Trophoblast cell (in vitro differentiated cells and primary cell): ENCODE data around the gene PRSS8.

Experiments used
- DNase-seq, 2 donors: peaks; one replicate each; pipeline ENCODE4 v3.0.0-alpha.2; 2016
- H2AFZ ChIP-seq: 2 replicates; pipeline ENCODE4 v1.6.1; 2013; ENCODE audit warnings: low read length, moderate library complexity, mild to moderate bottlenecking; ENCODE audit not compliant: insufficient read depth, poor library complexity
- H2AK5ac ChIP-seq: 2 replicates; pipeline ENCODE4 v1.6.1; 2013; ENCODE audit warnings: mild to moderate bottlenecking, low read length
- H2BK120ac ChIP-seq: 2 replicates; pipeline ENCODE4 v1.6.1; 2013; ENCODE audit warnings: low read length, mild to moderate bottlenecking, moderate library complexity; ENCODE audit not compliant: insufficient read depth, poor library complexity
- H2BK12ac ChIP-seq: 2 replicates; pipeline ENCODE4 v1.6.1; 2013; ENCODE audit warnings: mild to moderate bottlenecking, low read length, moderate library complexity
- H2BK5ac ChIP-seq: 2 replicates; pipeline ENCODE4 v1.6.1; 2013; ENCODE audit warnings: low read length, low read depth, moderate library complexity, mild to moderate bottlenecking; ENCODE audit not compliant: poor library complexity
- H3K14ac ChIP-seq: 2 replicates; pipeline ENCODE4 v1.6.1; 2013; ENCODE audit warnings: mild to moderate bottlenecking, low read length
- H3K18ac ChIP-seq: 2 replicates; pipeline ENCODE4 v1.6.1; 2013; ENCODE audit warnings: mild to moderate bottlenecking, low read length
- H3K23ac ChIP-seq: 2 replicates; pipeline ENCODE4 v1.6.1; 2013; ENCODE audit warnings: low read length
- H3K27ac ChIP-seq: 2 replicates; pipeline ENCODE4 v1.5.1; 2013; ENCODE audit warnings: low read depth, mild to moderate bottlenecking, inconsistent platforms, low read length, moderate library complexity
- H3K27me3 ChIP-seq: 2 replicates; pipeline ENCODE4 v1.6.1; 2013; ENCODE audit warnings: inconsistent platforms, mild to moderate bottlenecking, low read length, moderate library complexity; ENCODE audit not compliant: insufficient read depth
- H3K36me3 ChIP-seq, 2 experiments: 1 replicate in 1 of 2; 2 replicates in 1 of 2; pipeline ENCODE4 v1.6.1; 2013; ENCODE audit warnings: low read length in 2 of 2, mild to moderate bottlenecking in 2 of 2, moderate library complexity in 1 of 2; ENCODE audit not compliant: insufficient read depth in 2 of 2, control insufficient read depth in 1 of 2
- H3K4ac ChIP-seq: 2 replicates; pipeline ENCODE4 v1.6.1; 2013; ENCODE audit warnings: low read depth, mild to moderate bottlenecking, low read length, moderate library complexity
- H3K4me1 ChIP-seq, 2 experiments: 1 replicate in 1 of 2; 2 replicates in 1 of 2; pipeline ENCODE4 v1.6.1; 2013; ENCODE audit warnings: low read length in 2 of 2, mild to moderate bottlenecking in 2 of 2, moderate library complexity in 1 of 2; ENCODE audit not compliant: insufficient read depth in 2 of 2, control insufficient read depth in 1 of 2
- H3K4me2 ChIP-seq: 2 replicates; pipeline ENCODE4 v1.6.1; 2013; ENCODE audit warnings: inconsistent platforms, mild to moderate bottlenecking, low read length, moderate library complexity
- H3K4me3 ChIP-seq: 2 replicates; pipeline ENCODE4 v1.5.1; 2013; ENCODE audit warnings: mild to moderate bottlenecking, low read depth, low read length, inconsistent platforms
- H3K79me1 ChIP-seq: one replicate; pipeline ENCODE4 v1.6.1; 2013; ENCODE audit warnings: low read length
- H3K79me2 ChIP-seq: 2 replicates; pipeline ENCODE4 v1.6.1; 2013; ENCODE audit warnings: low read length, mild to moderate bottlenecking; ENCODE audit not compliant: control insufficient read depth, insufficient read depth, poor library complexity
- H3K9ac ChIP-seq: 2 replicates; pipeline ENCODE4 v1.6.1; 2013; ENCODE audit warnings: mild to moderate bottlenecking, low read length
- H3K9me3 ChIP-seq: 2 replicates; pipeline ENCODE4 v1.6.1; 2013; ENCODE audit warnings: low read depth, mild to moderate bottlenecking, control low read depth, inconsistent platforms, low read length; ENCODE audit not compliant: insufficient read depth
- H4K12ac ChIP-seq: 2 replicates; pipeline ENCODE4 v1.6.1; 2013; ENCODE audit warnings: low read depth, mild to moderate bottlenecking, low read length, moderate library complexity
- H4K8ac ChIP-seq: 2 replicates; pipeline ENCODE4 v1.6.1; 2013; ENCODE audit warnings: low read depth, mild to moderate bottlenecking, low read length, moderate library complexity
- H4K91ac ChIP-seq: one replicate; pipeline ENCODE4 v1.6.1; 2013; ENCODE audit warnings: low read depth, mild to moderate bottlenecking, low read length, moderate library complexity
- WGBS: extraction: QIAGEN DNeasy Blood & Tissue Kit; methylation state at CpG from one replicate; pipeline ENCODE4 v1.1.7; 2013; ENCODE audit warnings: missing lambda C conversion rate; ENCODE audit not compliant: insufficient read length, insufficient coverage; ENCODE audit errors: extremely low coverage; 5-methylcytosine and 5-hydroxymethylcytosine counted together

PRSS8 gene

DNA sequence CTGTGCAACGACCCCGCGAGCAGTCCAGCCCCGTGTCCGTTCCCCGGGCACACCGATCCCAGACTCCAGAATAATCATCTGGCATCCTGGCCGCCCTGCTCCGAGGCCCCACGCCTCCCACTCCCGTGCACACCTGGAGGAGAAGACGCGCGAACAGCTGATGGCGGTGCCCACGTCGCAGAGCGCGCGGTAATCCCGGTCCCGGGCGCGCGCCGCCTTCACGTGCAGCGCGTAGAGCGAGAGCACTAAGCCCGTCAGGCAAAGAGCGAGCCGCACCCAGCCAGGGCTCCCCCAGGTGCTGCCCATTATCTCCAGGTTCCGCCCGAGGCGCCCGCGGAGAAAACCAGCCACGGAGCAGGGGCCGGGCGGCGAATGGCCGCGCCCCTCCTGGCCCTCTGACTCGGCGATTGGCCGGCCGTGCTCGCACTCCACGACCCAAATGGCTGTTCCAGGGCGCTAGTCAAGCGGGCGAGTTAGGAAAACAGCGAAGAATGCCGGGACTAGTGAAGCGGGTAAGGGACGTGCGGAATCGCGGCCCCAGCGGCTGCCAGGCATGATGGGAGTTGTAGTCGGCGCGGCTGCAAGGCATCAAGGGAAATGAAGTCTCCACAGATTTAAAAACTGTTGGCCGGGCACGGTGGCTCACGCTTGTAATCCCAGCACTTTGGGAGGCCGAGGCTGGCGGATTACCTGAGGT is 41.0 kb downstream of the PRSS8 start, which contains the start of gene VKORC1:
TSS of gene VKORC1 (minus strand) at position 374 of the 697 bp plus-strand sequence. CDS start at position 306, 68 bp downstream.
- no CpG with 5 or more reads among the region's 69 CpGs for WGBS
- H3K4me3 ChIP-seq, result peak within 1 kb of the TSS; percentile 93

GRCh38 chr16:31094088-31094423 is 41.5 kb downstream of the PRSS8 start:
- Histone ChIP-seq H3K9me3 (peaks cover 1% of the 10 kb centered on the region), H4K8ac (peak overlapping the region; percentile 68), H3K4ac (peak overlapping the region; percentile 53), H2AFZ (peak overlapping the region; percentile 60), H3K18ac (peak overlapping the region; percentile 79), H3K4me2 (peak overlapping the region; percentile 91), H3K9ac (peak overlapping the region; percentile 88), H3K27me3 (no peaks in the 10 kb centered on the region), H2AK5ac (peak overlapping the region; percentile 9), H2BK12ac (no peak overlapping the region), H2BK120ac (peak overlapping the region; percentile 41), H4K91ac (peak overlapping the region; percentile 76), H3K23ac (no peak overlapping the region), H3K4me3 (peak overlapping the region; percentile 93), H3K36me3 (peaks cover 11 to 18% of the 10 kb centered on the region in 2 experiments), H3K27ac (peak overlapping the region; percentile 79), H4K12ac (peak overlapping the region; percentile 48), H3K79me1 (peaks cover 6% of the 10 kb centered on the region), H2BK5ac (no peak overlapping the region), H3K14ac (peak overlapping the region; percentile 80), H3K79me2 (peaks cover 7% of the 10 kb centered on the region), H3K4me1 (peaks cover 3 to 4% of the 10 kb centered on the region in 2 experiments)
- no CpG with 5 or more reads among the region's 20 CpGs for WGBS
- no peak for DNase-seq

More for the DNA sequence above, 41.0 kb downstream of the PRSS8 start, which contains the start of gene VKORC1:
- peak within 1 kb of the TSS; percentile 91 for H3K4me2 ChIP-seq
- H3K4me1 ChIP-seq, result peaks cover 3 to 4% of the 10 kb centered on the region in 2 experiments
- peak within 1 kb of the TSS; percentile 41 for H2BK120ac ChIP-seq
- H2AK5ac ChIP-seq, result peak within 1 kb of the TSS; percentile 9
- H3K4ac ChIP-seq, result peak within 1 kb of the TSS; percentile 53
- H3K27me3 ChIP-seq, result no peaks in the 10 kb centered on the region
- no peak within 1 kb of the TSS for H2BK12ac ChIP-seq
- peaks cover 1% of the 10 kb centered on the region for H3K9me3 ChIP-seq
- peak within 1 kb of the TSS; percentile 76 for H4K91ac ChIP-seq
- peak within 1 kb of the TSS; percentile 48 for H4K12ac ChIP-seq
- peaks cover 11 to 15% of the 10 kb centered on the region in 2 experiments for H3K36me3 ChIP-seq
- peak within 1 kb of the TSS; percentile 68 for H4K8ac ChIP-seq
- H3K18ac ChIP-seq, result peak within 1 kb of the TSS; percentile 79
- peak within 1 kb of the TSS; percentile 60 for H2AFZ ChIP-seq
- H3K27ac ChIP-seq, result peak within 1 kb of the TSS; percentile 79
- H3K79me2 ChIP-seq, result peaks cover 7% of the 10 kb centered on the region
- peaks cover 6% of the 10 kb centered on the region for H3K79me1 ChIP-seq
- peak within 1 kb of the TSS; percentile 22 for H2BK5ac ChIP-seq
- H3K14ac ChIP-seq, result peak within 1 kb of the TSS; percentile 80
- peak; percentile 99 to 100 for DNase-seq
- no peak within 1 kb of the TSS for H3K23ac ChIP-seq
- H3K9ac ChIP-seq, result peak within 1 kb of the TSS; percentile 88

DNA sequence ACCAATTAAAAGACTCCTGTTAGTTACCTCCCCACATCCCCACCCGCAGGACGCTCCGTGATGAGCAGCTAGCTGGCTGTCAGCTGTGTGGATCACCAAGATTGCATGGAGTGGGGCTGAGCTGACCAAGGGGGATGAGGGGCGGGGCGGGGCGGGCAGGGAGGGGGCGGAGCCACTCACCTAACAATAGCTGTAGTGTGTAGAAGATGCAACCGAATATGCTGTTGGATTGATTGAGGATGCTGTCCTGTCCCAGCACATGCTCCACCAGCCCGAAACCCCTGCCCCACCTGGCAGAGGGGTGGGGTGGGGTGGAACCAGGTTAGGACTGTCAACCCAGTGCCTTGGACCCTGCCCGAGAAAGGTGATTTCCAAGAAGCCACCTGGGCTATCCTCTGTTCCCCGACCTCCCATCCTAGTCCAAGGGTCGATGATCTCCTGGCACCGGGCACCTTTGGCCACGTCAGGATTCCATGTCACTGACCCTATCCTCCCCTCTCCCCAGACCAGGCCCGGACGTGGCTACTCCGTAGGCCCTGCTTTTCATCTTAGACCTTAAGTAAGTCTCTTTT is 42.3 kb downstream of the PRSS8 start:
- Histone ChIP-seq H2BK12ac (no peak overlapping the region), H2AK5ac (no peak overlapping the region), H4K12ac (no peak overlapping the region), H3K4ac (peak overlapping the region; percentile 22), H3K23ac (no peak overlapping the region), H3K18ac (peak overlapping the region; percentile 7), H3K9ac (peak overlapping the region; percentile 32), H3K79me1 (peaks cover 6% of the 10 kb centered on the region), H2BK5ac (no peak overlapping the region), H3K27me3 (no peaks in the 10 kb centered on the region), H4K91ac (no peak overlapping the region), H3K4me3 (no peak overlapping the region), H3K4me2 (peak overlapping the region; percentile 60), H3K36me3 (peaks cover 17 to 24% of the 10 kb centered on the region in 2 experiments), H3K27ac (no peak overlapping the region), H3K4me1 (peaks cover 3 to 4% of the 10 kb centered on the region in 2 experiments), H2AFZ (no peak overlapping the region), H2BK120ac (no peak overlapping the region), H3K14ac (no peak overlapping the region), H4K8ac (peak overlapping the region; percentile 62), H3K79me2 (peaks cover 7% of the 10 kb centered on the region), H3K9me3 (peaks cover 1% of the 10 kb centered on the region)
- peak; percentile 33 to 52 for DNase-seq
- WGBS, result no CpG with 5 or more reads among the region's 17 CpGs

DNA sequence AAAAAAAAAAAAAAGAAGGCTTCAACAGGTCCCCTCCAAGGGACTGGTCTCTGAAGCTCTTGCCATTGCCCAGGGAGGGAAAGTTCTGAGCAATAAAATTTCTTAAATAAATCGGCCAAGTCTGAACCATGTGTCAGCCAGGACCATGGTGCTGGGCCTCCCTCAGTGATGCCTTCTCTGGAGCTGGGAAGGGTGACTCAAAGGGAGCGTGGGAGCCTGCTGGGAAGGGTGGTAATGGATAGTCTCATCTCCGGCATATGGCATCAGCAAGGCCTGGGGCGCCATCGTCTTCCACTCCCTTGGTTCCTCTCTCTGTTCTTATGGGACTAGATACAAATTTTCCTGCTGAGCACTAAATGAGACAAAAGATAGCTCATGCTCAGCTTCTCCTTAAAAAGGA is 43.2 kb downstream of the PRSS8 start:
- Histone ChIP-seq H3K4me1 (peaks cover 3 to 4% of the 10 kb centered on the region in 2 experiments), H2AK5ac (no peak overlapping the region), H4K12ac (no peak overlapping the region), H3K36me3 (peaks cover 25 to 27% of the 10 kb centered on the region in 2 experiments), H2BK120ac (no peak overlapping the region), H3K9ac (no peak overlapping the region), H3K18ac (no peak overlapping the region), H3K79me2 (peaks cover 7% of the 10 kb centered on the region), H4K91ac (no peak overlapping the region), H3K27ac (no peak overlapping the region), H3K4me2 (no peak overlapping the region), H2BK5ac (no peak overlapping the region), H3K23ac (no peak overlapping the region), H3K79me1 (peaks cover 6% of the 10 kb centered on the region), H3K4me3 (no peak overlapping the region), H4K8ac (no peak overlapping the region), H3K27me3 (no peaks in the 10 kb centered on the region), H3K4ac (no peak overlapping the region), H2BK12ac (no peak overlapping the region), H3K14ac (no peak overlapping the region), H2AFZ (no peak overlapping the region), H3K9me3 (peaks cover 1% of the 10 kb centered on the region)
- WGBS, result no CpG with 5 or more reads among the region's 5 CpGs
- DNase-seq, result no peak
